Activated B cell treated with CpG ODN at 0.5 μM for 24 hours (primary cell): Measurements from ENCODE around the gene ZDHHC14. TPM values are rescaled to one million over a fixed set of nuclear protein-coding genes. Genes with fewer than 3 reads are reported as not detected.

Source experiments
- ATAC-seq: fragments of 200-7000 bp; cut with Tn5 transposase; one replicate; pipeline ENCODE4 v1.10.0; 2021; ENCODE audit warnings: low read depth, mild to moderate bottlenecking, moderate library complexity
- CTCF ChIA-PET: fragments of 350-600 bp; sonication (Branson Sonifier 250); formaldehyde crosslinking; loops from one replicate; lab custom pipeline; 2021; ENCODE audit warnings: antibody characterized with exemption; lab: Charles Lee
- POLR2A ChIA-PET: fragments of 350-600 bp; sonication (Branson Sonifier 250); formaldehyde crosslinking; loops from one replicate; lab custom pipeline; 2021; ENCODE audit warnings: antibody characterized with exemption; lab: Charles Lee
- DNase-seq: peaks from one replicate; pipeline ENCODE4 v3.0.0; 2022
- H3K27ac Mint-ChIP-seq: one replicate; pipeline ENCODE4 v1.8.0; 2020; ENCODE audit warnings: mixed read lengths
- H3K27me3 Mint-ChIP-seq: one replicate; pipeline ENCODE4 v1.8.0; 2021; ENCODE audit warnings: mixed read lengths
- H3K36me3 Mint-ChIP-seq: one replicate; pipeline ENCODE4 v1.8.0; 2021; ENCODE audit warnings: low read depth, mixed read lengths
- H3K4me1 Mint-ChIP-seq: one replicate; pipeline ENCODE4 v1.8.0; 2021; ENCODE audit warnings: mixed read lengths
- H3K4me3 Mint-ChIP-seq: one replicate; pipeline ENCODE4 v1.8.0; 2020; ENCODE audit warnings: mild to moderate bottlenecking, mixed read lengths
- H3K9me3 Mint-ChIP-seq: one replicate; pipeline ENCODE4 v1.8.0; 2020; ENCODE audit warnings: mixed read lengths
- intact Hi-C: fragments of 100-400 bp; cut with micrococcal nuclease; formaldehyde crosslinking; loops from one replicate; pipeline ENCODE4 v1.15.1; 2024
- total RNA-seq: library from RNA; stranded (reverse); gene quantifications from 2 replicates; pipeline ENCODE4 v1.2.3, GENCODE V29; 2022
- TF ChIP-seq, protein P1 (sequence below): fragments of 200-600 bp; IDR thresholded peaks from one replicate; pipeline ENCODE4 v1.8.0; 2022; ENCODE audit warnings: antibody characterized with exemption, mild to moderate bottlenecking

Gene ZDHHC14
- total RNA-seq, 1 donor from 2014 or later = 25.3 TPM

GRCh38 chr6:157337751-157338150, 43.2 kb upstream of the ZDHHC14 start:
- DNase-seq (no peak), ATAC-seq (no peak)
- Mint-ChIP-seq H3K27me3 (peaks cover 39% of the 10 kb centered on the region), H3K4me3 (no peak overlapping the region), H3K9me3 (no peaks in the 10 kb centered on the region), H3K27ac (no peak overlapping the region), H3K4me1 (no peaks in the 10 kb centered on the region), H3K36me3 (no peaks in the 10 kb centered on the region)
- TF ChIP-seq, protein P1, sequence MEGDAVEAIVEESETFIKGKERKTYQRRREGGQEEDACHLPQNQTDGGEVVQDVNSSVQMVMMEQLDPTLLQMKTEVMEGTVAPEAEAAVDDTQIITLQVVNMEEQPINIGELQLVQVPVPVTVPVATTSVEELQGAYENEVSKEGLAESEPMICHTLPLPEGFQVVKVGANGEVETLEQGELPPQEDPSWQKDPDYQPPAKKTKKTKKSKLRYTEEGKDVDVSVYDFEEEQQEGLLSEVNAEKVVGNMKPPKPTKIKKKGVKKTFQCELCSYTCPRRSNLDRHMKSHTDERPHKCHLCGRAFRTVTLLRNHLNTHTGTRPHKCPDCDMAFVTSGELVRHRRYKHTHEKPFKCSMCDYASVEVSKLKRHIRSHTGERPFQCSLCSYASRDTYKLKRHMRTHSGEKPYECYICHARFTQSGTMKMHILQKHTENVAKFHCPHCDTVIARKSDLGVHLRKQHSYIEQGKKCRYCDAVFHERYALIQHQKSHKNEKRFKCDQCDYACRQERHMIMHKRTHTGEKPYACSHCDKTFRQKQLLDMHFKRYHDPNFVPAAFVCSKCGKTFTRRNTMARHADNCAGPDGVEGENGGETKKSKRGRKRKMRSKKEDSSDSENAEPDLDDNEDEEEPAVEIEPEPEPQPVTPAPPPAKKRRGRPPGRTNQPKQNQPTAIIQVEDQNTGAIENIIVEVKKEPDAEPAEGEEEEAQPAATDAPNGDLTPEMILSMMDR = no peak
- intact Hi-C loops = no loop called here
- POLR2A ChIA-PET = interaction anchor here (0.6 kb wide), 1 partner anchor 17 kb away, joined by 6 read pairs; no protein-coding TSS in a partner anchor
- CTCF ChIA-PET = interaction anchor here (1.8 kb wide), 1 partner anchor 23 kb away, joined by 4 read pairs; no protein-coding TSS in a partner anchor

DNA sequence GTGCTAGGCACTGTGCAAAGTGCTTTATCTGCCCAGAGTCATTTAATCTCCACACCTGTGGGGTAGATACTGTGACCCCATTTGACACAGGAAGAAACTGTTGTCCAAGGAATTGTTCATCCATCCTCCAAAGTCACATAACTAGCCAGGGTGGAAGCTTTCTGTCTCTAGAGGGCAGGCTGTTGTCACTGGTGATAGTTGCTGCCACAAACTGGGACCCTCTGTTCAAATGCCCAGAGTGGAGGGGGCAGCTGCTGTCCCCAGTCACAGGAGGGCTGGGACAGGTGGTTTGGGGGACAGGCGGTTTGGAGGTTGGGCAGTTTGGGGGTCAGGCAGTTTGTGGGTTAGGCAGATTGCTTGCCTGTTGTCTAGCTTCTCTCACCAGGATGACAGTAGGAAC, 41.6 kb upstream of the ZDHHC14 start:
- intact Hi-C loops = no loop called here
- Mint-ChIP-seq H3K9me3 (no peaks in the 10 kb centered on the region), H3K4me3 (no peak overlapping the region), H3K27me3 (peaks cover 30% of the 10 kb centered on the region), H3K4me1 (no peaks in the 10 kb centered on the region), H3K36me3 (no peaks in the 10 kb centered on the region), H3K27ac (no peak overlapping the region)
- CTCF ChIA-PET = interaction anchor here (1.2 to 1.6 kb wide), 3 partner anchors 267 to 328 kb away, joined by 3 to 4 read pairs (median 3); no protein-coding TSS in a partner anchor
- TF ChIP-seq, protein P1 = no peak
- POLR2A ChIA-PET = no interaction called here
- no peak for DNase-seq
- ATAC-seq = no peak

DNA sequence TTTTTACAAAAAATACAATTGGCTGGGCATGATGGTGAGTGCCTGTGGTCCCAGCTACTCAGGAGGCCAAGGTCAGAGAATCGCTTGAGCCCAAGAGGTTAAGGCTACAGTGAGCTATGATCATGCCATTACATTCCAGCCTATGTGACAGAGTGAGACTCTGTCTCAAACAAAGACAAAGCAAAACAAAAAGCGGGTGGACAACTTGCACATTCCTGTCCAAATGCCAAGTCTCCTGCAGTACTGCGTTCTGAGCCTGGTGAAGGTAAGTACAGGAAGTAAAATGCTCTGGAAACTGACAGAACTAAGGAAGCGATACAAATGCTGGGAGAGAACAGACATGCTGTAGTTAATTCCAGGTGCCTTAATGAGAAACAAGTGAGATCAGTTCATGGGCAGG, 37.3 kb upstream of the ZDHHC14 start:
- DNase-seq (no peak), ATAC-seq (no peak)
- H3K36me3 Mint-ChIP-seq = no peaks in the 10 kb centered on the region
- peaks cover 3% of the 10 kb centered on the region for H3K9me3 Mint-ChIP-seq
- ChIA-PET CTCF (interaction anchor here (0.8 to 1.0 kb wide), 2 partner anchors 9 to 323 kb away, joined by 3 read pairs; no protein-coding TSS in a partner anchor), POLR2A (interaction anchor here (0.7 kb wide), 1 partner anchor 21 kb away, joined by 3 read pairs; the partner anchor contains the start of gene TMEM242)
- H3K27me3 Mint-ChIP-seq = peaks cover 41% of the 10 kb centered on the region
- no peaks in the 10 kb centered on the region for H3K4me1 Mint-ChIP-seq
- TF ChIP-seq, protein P1 = no peak
- intact Hi-C loops = no loop called here
- no peak overlapping the region for H3K4me3 Mint-ChIP-seq
- no peak overlapping the region for H3K27ac Mint-ChIP-seq

DNA sequence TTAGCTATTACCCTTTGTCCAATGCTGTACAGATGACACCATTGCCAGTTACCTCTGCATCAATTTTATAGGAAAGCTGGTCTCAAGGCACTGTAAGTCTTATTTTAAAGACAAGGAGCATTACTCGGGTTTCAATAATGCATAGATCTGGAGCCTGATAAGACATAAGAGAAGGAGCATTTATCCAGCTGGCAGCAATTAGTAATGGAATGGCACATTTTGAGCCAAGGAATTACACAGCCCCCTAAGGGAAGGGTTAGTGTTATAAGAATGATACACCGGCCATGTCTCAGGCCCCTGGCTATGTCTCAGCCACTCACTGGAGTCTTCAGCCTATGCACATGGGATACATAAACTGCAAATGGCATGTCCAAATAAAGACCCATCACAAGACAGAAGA, 34.6 kb upstream of the ZDHHC14 start:
- DNase-seq (no peak), ATAC-seq (no peak)
- H3K36me3 Mint-ChIP-seq = no peaks in the 10 kb centered on the region
- ChIA-PET CTCF (no interaction called here), POLR2A (no interaction called here)
- H3K27ac Mint-ChIP-seq = no peak overlapping the region
- TF ChIP-seq, protein P1 = no peak
- H3K4me1 Mint-ChIP-seq = no peaks in the 10 kb centered on the region
- H3K9me3 Mint-ChIP-seq = peaks cover 13% of the 10 kb centered on the region
- intact Hi-C loops = no loop called here
- no peak overlapping the region for H3K4me3 Mint-ChIP-seq
- H3K27me3 Mint-ChIP-seq = peaks cover 38% of the 10 kb centered on the region

DNA sequence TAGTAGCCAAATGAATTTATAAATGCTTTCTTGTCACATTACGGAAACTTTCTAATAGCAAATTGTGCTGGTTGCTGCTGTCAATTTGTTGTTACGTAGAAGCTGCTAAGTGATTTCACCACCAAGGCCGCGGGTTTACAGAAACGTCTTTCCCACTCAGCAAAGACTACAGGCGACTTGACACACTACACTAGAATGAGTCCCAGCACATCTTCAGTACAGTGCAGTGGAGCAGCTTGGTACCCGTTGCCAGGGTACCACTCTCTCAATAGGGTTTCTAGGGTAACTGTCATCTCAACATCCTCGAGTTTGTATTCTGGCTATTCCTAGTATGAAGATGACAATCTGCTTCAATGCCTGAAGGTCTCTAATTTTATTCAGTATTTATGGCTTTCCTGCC, 22.7 kb upstream of the ZDHHC14 start:
- Mint-ChIP-seq H3K9me3 (no peaks in the 10 kb centered on the region), H3K27me3 (peaks cover 45% of the 10 kb centered on the region), H3K27ac (no peak overlapping the region), H3K36me3 (no peaks in the 10 kb centered on the region), H3K4me3 (no peak overlapping the region), H3K4me1 (no peaks in the 10 kb centered on the region)
- CTCF ChIA-PET = no interaction called here
- POLR2A ChIA-PET = no interaction called here
- TF ChIP-seq, protein P1 = no peak
- no peak for DNase-seq
- ATAC-seq = no peak
- intact Hi-C loops = no loop called here
